CD4-positive, alpha-beta T cell treated with Interferon gamma for 1 hour (primary cell): ENCODE measurements around the gene CSRP1.
A peak's percentile ranks its signal among the peaks of the same experiment; 100 is the strongest.

Experiments
- DNase-seq: peaks from one replicate; pipeline ENCODE4 v3.0.0-alpha.2; 2020

CSRP1 gene

DNA sequence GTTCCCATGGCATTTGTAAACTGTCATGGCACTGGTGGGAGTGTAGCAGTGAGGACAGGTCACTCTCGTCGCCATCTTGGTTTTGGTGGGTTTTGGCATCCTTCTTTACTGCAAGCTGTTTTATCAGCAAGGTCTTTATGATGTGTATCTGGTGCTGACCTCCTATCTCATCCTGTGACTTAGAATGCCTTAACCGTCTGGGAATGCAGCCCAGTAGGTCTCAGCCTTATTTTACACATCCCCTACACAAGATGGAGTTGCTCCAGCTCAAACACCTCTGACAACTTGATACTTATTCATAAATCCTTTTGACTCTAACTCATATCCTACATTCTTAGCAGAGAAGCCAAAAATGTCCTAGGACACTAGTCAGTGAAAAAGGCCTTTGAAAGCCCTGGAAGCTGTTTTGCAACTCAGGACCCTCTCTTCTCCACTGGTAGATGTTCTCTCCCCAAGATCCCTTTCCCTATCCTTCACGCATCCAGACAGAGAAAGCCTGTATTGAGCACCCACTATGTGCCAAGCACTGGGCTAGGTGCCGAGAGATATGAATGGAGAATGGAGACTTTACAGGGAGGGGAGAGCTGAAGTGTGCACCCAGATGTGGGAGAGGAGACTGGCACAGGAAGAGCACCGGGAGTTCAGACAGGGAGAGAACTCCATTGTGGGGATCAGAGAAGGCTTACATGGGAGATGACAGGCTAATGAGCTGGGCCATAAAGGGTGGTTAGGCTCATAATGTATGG lies 6.7 kb upstream of the CSRP1 start:
- DNase-seq, result no peak

DNA sequence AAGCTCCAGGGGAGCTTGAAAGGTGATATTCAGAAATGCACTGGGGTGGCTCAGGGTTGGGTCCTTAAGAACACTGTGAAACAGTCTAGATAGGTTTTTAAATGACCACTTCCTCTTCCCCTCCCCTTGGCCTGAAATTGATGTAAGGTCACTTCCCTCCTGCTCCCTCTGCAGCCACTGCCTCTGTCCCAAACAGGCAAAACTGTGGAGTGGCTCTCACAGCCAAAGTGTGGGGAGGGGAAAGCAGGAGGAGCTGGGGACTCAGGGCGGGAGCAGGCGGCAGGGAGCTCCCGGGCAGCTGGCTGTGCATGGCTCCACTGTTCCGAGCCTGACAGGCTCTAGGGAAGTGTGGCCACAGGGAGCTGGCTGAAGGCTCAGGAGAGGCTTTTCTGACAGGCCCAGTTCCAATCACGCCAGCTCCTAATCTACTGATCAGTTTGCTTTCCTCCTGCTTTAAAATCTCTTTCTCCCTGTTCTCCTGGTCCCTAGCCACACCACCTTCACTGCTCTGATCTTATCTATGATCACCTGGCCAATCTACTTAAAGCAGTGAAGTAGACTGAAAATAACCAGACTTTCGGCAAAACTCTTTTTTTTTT lies 5.1 kb upstream of the CSRP1 start:
- peak; percentile 10 for DNase-seq

DNA sequence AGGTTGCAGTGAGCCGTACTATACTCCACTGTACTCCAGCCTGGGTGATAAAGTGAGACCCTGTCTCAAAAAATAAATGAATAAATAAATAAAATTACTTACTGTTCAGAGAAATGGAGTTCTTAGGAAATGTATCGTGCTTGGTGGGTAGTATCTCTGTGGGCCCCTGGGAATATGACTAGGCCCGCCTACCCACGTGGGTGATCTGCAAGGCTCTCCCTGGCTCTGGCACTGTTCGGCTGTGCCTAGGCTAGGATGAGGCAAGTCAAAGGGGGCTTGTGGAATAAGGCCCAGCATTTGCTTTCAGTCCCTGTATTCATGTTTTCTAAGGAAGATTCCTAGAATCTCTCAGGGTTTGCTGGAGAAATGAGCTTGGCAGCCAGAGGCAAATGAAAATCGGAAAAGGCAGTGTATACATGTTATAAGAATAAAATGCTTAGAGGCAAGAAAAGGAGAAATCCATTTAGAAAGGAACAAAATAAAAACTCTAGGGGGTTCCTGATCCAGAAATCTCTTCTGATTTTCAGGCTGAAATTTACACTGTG lies 4.5 kb upstream of the CSRP1 start:
- no peak for DNase-seq

DNA sequence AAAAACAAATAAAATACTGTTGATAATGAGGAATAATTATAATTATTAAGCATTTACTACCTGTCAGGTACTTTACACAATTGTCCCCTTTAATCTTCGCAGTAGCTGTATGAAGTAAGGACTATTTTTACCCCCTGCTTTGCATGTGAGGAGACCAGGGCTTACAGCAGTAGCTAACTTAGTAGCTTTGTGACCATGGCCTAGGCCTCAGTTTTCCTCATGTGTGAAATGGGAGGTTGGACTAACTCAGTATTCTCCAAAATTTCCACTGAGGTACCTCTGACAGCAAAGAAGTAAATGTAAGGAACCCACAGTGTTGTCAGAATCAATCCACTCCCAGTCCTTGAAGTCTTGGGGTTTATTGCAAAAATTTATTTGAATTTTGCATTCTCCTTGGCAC lies 3.8 kb upstream of the CSRP1 start:
- DNase-seq, result no peak

DNA sequence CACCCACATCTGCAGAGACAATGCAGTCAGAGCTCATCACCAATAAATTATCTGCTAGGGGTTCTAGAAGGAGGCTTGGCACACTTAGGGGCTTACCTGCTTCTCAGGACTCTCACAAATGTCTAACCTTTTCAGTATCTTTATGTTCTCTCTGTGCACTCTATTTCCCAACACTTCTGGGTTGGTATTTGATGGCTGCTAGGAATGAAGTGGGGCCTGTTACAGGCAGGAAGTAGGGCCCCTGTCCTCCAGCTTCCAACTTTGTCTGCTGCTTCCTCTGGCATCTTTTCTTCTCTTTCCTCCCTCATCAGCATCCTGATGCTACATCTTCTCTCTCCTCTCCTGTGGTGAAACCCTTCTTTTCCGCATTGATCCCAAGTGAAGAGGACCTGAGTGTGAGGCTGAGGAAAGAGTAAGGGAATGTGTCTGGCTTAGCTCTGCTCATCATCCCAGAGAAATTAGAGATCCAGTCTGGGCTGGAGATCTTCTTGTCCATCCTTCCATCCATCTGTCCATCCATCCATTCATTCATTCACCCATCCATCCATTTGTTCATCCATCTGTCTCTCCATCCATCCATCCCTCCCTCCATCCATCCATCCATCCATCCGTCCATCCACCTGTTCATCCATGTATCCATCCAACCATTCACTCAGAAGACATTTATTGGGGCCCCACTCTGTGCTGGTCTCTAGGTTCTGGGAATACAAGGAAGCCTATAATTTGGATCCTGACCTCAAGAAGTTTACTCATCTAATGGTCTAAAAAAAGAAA lies 2.9 kb upstream of the CSRP1 start:
- DNase-seq, result no peak

DNA sequence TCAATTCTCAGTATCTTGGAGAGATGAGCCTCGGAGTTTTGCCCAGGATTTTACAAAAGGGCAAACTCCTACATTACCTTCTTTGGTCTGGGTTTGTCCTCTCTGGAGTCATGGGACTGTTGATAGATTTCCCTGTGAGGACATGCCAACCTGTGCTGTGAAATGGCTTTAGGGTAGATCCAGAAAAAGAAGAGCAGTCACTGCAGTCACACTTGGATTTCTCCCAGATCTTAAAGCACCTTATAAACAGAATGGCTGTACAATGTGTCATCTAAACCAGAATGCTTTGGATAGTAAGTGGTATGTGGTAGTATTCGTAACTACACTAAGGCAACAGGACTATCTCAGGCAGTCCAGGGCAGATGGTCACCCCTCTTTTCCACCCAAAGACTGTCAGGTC lies 1.9 kb upstream of the CSRP1 start:
- DNase-seq, result no peak

DNA sequence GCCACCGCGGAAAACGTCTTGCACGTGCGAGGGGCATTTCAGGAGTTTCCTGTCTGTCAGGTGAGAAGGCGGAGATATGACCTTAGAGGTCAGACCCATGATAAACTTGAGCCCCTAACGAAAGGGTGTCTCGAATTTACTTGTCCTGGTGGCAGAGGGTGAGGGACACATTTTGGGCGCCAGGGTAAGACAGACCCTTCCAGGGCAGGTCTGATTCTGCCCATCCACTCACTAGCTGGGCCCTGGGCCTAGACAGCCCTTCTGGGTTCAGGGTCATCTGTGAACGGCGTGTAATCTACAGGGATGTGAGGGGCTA lies 395 bp upstream of the CSRP1 start:
- no peak for DNase-seq

DNA sequence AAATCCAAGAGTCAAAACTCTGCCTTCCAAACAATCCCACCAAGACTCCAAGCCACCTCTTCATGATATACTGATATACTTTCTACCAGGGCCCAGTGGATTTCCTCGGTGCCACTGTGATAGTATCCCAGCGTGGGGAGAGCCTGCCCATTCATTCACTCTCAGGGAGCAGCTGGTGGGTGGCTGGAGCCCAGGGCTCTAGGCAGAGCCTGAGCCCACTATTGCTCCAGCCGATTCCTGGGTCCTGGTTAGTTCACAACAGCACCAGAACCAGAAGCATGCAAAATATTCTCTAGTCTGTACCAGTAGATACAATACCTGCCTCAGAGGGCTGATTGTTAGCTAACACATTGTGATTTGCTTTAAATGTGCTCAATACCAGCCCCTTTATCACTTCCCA lies 831 bp downstream of the CSRP1 start:
- no peak for DNase-seq

DNA sequence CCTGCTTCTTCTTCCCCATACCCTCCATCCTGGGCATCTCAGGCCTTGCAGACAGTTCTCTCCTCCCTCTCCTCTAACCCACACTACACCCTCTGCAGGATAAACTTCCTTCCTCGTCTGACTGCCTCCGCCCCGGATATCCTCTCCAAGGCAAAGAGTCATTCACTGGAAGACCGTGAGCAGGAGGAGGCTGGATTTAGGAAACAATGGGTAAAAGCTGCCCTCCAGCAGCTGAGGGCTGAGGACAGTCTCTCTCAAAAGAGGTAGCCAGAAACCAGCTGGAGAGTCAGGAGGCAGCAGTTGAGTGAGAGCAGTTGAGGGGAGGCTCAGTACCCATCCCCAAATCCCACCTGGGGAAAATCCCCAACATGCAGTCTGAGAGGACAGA lies 1.4 kb downstream of the CSRP1 start:
- DNase-seq, result no peak

DNA sequence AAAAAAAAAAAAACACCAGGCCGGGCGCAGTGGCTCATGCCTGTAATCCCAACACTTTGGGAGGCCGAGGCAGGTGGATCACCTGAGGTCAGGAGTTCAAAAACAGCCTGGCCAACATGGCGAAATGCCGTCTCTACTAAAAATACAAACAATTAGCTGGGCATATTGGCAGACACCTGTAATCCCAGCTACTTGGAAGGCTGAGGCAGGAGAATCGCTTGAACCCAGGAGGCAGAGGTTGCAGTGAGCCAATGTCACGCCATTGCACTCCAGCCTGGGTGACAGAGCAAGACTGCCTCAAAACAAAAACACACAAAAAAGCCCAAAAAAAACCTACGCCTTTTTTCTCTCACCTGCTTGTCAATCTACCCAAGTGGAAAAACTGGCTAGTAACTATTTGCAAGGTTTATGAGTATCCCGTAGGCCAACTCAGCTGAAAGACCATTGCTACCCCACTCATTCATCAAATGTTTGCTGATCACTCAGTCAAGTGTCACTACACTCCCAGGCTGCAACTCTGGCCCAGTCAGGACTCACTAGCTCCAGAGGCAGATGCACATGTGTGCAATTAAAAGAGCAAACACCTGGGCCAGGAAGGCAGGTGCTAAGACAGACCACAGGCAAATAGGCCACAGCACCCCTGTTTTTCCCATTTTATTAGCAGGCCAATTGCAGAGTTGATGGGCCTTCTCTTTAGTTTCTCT lies 2.0 kb downstream of the CSRP1 start:
- no peak for DNase-seq

DNA sequence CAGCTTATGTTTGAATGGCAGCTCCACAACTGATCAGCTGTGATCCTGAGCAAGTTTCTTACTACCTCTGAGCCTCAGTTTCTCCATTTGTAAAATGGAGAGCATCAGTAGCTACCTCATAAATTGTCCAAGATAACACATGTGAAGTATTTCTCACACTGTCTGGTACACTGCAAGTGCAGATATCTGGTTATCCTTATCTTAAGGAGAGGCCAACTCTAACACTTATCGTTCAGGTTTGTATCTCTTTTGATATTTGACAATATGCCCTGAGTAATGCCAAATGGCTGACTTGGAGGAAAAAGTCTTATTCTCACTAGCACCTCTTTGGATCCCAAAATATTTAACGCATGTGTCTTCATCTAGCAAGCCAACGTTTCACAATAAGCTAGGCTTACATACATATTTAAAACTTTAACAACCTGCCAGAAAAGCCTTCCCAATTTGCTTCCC lies 2.7 kb downstream of the CSRP1 start:
- no peak for DNase-seq

DNA sequence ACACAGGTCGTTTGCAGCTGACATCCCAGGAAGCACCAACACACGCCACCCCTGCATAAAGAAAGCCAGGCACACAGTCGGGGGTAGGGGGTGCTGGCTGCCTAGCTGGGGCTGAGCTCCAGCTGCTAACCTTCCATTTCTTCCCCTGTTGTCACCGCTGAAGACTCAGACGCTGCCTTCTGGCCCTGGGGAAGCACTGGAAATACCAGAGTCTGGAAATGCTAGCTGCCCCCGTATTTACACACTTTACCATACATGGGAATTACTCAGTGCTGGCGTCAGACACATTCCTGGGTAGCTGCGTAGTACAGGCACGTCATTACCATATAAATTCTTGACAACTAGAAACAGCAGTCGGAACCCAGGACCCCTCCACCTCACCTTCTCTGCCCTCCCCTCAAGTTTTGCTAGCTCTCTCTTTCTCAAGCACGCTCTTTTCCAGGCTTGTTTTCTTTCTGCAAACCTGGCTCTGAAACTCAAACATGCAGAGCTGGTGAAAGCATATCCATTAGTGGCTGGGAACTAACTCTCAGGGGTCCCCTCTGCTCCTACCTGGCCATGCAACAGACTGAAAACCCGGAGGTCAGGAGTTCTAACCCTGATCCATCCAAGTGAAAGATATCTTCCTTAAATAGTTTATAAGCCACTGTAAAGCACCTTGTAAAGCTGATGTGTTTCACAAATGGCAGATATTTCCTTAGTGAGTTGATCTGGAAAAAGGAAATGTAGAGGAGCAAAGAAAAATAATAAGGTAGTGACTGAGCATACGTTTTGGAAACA lies 3.3 kb downstream of the CSRP1 start:
- DNase-seq, result no peak

DNA sequence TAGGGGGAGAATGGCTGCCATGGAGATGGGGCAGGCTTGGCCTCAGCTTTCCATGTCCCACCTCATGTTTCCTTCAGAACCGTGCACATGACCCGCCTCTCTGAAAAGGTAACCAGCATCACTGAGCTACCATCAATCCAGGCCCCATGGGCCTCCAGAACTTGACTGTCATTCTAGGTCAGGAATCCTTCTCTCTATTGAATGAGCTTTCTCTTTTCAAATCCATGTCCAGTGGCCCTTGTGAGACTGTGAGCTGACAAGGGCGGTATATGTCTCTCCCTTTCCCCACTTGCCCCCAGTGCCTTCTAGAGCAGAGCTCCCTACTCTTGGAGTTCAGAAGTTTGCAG lies 4.4 kb downstream of the CSRP1 start:
- no peak for DNase-seq

DNA sequence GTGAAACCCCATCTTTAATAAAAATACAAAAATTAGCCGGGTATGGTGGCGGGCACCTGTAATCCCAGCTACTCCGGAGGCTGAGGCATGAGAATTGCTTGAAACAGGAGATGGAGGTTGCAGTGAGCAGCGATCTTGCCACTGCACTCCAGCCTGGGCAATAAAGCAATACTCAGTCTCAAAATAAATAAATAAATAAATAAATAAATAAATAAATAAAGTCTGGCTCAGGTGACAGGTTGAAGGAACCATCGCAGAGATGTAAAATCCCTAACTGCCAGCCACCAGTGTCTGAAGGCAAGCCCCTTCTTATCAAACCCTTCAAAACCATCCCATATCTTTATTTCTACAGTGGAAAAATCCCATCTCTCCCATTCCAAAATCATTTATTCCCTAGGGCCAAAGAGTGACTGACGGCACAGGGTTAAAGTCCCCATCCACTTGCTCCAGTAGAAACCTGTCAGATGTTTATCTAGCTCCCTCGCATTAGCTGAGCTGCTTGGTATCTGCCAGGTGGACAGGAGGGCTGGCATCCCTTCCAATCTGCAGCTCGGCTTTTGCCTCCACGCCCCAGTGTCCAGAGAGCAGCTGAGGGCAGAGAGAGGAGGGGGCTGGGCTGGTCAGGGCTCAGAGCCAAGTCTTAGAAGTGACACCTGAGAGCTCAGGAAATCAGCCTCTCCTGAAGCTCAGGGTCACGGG lies 5.0 kb downstream of the CSRP1 start:
- no peak for DNase-seq

DNA sequence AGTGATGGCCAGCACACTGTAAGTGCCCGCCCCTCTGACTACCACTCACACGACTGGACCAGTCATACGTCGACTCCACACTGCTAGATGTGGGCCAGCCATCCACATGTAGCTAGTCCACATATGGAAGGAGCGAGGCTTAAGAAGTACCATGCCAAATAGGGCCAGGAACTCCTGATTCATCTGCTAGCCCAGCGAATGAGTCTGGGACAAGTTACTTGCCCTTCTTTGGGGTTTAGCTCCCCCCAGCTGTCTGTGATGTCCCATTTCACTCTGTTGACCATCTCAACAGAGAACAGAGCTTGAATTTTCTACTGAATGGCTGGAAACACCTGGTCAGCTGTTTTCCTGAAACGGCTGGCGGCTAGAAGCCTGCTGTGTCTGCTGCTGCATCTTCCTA lies 5.8 kb downstream of the CSRP1 start:
- DNase-seq, result no peak

DNA sequence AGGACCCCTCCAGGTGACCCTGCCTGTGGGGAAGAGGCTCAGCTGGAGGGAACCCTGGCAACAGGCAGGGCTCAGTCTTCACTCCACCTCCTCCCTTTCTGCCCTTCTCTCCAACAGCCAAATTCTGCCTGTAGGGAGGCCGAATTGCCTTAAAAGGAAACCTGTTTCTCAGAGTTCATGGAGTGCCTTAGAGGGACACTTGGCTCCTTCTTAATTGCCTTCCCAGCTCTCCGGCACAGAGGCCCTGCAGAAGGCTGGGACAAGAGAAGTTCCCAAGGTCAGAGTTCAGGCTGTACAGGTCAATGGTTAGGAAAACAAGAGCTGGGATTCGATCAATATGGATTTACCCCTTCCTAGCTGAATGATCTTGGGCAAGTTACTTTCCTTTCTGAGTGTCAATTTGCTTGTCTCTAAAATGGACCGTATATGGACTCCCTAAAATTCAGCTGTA lies 6.2 kb downstream of the CSRP1 start:
- no peak for DNase-seq

DNA sequence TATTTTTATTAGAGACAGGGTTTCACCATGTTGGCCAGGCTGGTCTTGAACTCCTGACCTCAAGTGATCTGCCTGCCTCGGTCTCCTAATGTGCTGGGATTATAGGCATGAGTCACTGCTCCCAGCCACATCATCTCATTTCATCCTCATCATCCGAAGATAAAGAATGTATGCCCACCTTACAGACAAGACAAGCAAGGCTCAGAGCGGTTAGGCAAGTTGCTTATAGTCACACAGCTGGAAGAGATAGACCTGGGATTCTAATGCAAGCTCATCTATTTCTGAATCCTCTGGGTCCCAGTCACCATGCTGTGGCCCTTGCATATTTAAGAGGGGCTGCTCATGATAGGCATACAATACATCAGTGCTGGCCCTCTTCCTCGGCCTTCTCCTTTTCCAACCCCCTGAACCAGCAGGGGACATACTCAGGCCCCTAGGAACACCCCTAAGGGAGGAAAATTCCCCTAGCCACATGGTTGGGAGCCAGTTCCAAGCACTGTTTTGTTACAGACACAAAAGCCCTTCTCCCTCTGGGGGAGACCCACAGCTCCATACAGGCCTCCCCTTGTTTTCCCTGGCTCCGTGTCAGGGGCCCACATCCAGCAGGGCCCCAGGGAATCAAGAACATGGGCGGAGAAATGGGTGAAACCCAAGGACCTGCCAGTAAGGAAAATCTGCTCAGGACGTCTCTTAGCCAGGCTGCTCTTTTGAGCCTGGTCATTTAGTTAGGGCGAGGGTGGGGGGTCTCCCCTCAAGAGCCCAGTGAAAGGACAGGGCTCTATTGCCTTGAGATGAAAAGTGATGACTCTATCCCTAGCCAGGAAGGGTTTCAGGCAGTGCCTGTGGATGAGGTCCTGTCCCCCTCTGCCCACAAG lies 6.9 kb downstream of the CSRP1 start:
- no peak for DNase-seq

DNA sequence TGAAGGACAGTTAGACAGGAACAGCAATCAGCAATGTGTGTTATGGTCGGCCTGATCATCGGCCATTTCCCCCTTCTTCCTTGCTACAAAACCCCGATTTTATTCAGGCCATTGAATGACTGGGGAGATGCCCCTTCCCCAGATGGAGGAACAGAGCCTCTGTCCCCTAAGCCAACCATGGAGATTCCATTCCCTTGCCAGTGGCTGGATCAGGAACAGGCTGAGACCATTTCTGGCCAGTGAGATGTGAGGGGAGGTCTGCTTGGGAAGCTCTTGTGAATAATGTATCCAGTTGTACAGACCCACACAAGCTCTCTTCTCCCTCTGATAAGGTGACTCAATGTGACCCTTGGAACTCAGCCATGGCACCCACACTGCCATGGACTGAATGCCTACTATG lies 7.7 kb downstream of the CSRP1 start:
- DNase-seq, result no peak

DNA sequence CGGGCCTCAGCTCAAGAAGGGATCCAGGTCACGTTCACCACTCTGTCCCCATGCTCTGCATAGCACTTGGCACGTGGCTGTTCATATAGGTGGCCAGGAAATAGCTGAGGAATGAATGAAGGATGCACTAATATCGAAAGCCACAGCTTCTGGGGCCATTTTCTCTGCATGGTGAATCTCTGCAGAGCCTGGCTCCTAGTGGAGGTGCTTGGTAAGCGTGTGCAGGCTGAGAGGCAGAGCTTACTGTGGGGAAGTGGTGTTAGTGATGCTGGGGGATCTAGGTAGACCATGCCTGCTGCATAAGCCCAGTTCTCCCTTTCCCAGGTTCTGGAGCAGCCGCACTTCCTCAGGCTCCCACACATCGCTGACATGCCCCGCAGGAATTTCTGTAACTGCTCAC lies 8.3 kb downstream of the CSRP1 start:
- no peak for DNase-seq

DNA sequence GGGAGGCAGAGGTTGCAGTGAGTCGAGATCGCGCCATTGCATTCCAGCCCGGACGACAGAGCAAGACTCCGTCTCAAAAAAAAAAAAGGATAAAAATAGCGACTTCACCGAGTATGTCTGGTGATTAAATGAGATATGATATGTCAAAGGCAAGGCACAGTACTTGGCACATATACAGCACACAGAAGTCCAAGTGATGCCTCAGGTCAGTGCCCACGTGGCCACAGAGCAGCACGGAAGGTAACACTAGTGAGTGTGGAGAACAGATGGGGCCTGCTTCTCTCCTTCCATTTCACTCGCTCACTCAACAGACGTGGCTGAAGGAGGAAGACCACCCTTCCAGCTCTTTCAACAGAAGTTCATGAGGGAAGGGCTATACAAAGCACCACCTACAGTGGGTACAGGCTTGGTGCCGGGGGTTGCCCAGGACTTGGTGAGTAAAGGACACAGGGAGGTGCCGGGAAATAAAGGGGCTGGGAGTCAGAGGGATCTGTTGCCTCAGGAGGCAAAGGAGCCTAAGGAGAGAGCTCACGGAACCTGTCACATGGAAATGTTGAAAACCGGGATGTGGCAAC lies 8.9 kb downstream of the CSRP1 start:
- no peak for DNase-seq

DNA sequence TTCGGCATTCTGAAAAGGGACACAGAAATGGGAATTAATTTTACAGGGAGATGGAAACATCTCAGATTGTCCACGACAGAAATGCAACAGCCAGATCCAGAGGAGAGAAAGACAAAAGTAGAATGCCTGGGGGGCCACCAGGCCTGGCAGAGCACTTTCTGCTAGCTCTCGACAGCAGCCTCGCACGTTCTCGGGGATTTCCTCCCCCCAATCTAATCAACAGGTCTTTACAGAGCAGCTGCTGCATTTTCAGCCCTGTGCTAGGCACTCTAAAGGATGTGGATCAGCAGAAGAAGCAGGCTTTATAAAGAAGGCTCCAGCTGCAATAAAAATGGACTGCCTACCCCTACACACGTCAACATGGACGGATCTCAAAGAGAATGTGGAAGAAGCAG lies 10.6 kb downstream of the CSRP1 start:
- no peak for DNase-seq
